Measurements from ENCODE around the gene UBQLNL.

UBQLNL gene, protein sequence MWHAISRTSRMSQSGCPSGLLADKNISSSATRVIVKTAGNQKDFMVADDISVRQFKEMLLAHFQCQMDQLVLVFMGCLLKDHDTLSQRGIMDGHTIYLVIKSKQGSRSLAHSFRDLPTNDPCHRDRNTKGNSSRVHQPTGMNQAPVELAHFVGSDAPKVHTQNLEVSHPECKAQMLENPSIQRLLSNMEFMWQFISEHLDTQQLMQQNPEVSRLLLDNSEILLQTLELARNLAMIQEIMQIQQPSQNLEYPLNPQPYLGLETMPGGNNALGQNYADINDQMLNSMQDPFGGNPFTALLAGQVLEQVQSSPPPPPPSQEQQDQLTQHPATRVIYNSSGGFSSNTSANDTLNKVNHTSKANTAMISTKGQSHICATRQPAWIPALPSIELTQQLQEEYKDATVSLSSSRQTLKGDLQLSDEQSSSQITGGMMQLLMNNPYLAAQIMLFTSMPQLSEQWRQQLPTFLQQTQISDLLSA

DNA sequence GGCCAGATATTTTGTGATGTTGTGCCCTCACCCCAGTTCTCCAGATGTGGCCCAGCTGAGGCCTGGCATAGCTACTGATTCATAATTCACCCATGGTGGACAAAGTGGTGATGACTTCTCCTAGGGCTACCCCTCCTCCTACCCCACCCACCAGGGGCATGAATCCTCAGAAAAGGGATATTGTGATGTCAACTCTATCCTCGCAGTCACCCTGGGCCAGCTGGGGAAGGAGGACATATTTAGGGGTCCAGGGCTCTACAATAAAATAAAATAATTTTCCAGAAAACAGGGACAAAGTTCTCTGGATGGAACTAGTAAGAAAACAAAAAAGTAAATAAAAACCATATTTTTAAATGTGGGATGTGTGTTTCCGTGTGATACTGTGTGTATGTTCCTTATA is at the start of gene UBQLNL:
UBQLNL (minus strand) TSS at position 101 of the 400 bp plus-strand sequence. CDS start 258 bp downstream, outside the sequence.
- no peak for DNase-seq

GRCh38 chr11:5564259-5565019 is 47.9 kb upstream of the UBQLNL start:
- DNase-seq: no peak

- no peak for DNase-seq
Measured at GRCh38 chr11:5557751-5558150, 41.3 kb upstream of the UBQLNL start.

DNA sequence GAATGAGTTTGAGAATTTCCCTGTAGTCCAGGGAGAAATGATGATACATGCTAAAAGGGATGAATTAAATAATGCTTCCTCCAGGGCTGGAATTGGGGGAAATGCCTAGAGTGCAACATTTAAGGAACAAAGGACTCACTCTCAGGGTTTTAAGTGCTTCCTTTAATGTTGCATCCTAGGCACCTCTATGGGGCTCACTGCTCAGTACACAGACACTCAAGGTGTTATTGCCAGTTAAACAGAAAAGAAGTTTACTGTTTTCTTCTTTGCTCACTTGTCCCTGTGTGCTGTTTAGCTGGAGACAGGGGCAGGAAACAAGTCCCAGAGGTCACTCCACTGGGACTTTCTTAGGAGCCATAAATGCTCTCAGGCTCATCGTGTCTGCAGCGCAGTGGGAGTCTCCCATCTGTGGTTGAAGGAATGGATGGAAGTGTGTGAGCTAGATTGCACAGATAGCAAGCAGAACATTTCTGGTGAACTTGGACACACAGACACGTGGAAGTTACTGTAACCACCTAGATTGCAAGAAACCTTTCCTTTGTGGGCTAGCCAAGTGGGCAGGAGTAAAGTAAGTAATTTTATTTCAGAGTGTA is 40.2 kb upstream of the UBQLNL start:
- no peak for DNase-seq

DNA sequence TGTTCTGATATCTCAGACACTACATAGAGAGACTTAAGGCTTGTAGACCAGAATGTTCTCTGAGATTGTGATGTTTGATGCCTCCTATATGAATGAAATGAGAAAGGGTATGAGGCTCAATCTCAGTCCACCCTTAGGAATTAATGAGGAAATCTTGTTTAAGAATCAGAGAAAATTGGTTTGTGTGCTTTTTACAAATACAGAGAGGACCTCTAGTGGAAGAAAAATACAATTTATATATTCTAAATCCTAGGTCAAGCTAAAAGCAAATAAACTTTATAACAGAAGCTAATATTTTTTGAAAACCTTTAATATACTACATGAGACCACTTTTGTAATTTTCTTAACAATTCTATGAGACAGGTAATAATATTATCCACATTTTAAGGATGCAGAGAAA is 36.8 kb upstream of the UBQLNL start:
- no peak for DNase-seq

DNA sequence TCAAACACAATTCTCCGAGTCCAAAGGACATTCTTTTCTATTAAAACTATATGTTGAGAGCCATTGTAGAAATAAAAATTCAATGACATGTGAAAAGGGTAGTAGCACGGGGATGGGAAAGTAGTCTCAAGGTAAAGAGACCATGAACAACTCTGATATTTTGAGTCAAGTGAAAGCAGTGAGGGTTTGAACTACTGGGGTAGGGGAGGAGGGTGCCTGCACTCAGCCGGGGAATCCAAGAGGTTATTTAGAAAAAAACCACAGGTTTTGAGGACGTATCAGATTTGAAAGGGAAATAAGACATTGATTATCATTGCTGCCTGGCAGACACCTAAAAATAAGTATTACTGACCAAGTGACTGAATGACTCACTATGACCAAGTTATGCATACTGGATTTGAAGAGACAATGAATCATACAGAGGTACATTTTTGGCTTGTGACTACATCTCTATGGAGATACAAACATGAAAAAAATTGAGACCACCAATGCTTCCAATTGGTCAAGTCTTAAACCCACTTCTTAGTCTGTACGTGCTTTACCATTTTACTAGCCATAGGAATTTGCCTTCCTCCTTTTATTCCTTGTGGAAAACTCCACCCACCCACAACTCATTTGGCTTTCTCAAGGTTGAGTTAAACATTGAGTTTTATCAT is 34.1 kb upstream of the UBQLNL start:
- no peak for DNase-seq

DNA sequence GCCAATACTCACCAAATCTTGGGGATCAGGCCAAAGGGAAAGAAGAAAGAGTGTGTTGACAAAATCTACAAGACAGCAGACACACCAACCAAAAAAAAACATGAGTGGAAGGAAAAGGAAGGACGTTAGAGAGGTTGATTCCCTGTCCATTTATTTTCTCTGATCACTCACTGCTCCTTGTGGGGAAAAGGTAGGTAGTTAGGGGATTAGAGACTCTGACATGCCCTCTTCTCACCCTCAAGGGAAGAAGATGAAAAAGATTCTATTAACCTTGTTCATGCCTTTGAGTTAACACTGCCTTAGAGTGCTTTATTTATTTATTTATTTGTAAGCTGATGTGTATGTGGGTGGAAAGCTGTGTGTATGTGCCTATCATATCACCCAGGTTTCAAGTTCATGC is 31.9 kb upstream of the UBQLNL start, which contains the start of gene OR52H1:
OR52H1 (minus strand) TSS at position 101 of the 400 bp plus-strand sequence. CDS start 3,035 bp downstream, outside the sequence.
- no peak for DNase-seq

- DNase-seq: no peak
Measured at GRCh38 chr11:5547982-5548381, 31.5 kb upstream of the UBQLNL start.

DNA sequence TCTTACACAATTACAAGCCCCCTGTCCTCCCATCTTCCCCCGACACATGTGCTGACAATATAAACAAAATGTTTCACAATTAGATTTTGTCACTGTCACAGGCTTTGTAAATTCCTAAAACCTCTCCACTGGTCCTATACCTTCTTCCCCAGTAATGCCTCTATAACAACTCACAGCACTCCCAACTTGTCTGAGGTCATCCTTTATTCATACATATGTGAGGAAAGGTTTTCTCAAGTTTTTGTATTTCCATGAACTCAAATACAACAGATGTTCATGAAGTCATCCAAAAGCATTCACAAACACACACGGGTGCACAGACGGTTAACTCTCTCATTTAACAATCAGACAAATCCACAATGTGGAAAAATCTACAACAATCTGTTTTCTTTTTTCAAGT is 30.0 kb upstream of the UBQLNL start:
- DNase-seq: no peak

GRCh38 chr11:5541427-5541826 is 24.9 kb upstream of the UBQLNL start:
- no peak for DNase-seq

- DNase-seq: no peak
Measured at GRCh38 chr11:5536482-5536881, 20.0 kb upstream of the UBQLNL start.

GRCh38 chr11:5534046-5534445 is 17.5 kb upstream of the UBQLNL start:
- DNase-seq: no peak

- no peak for DNase-seq
Measured at GRCh38 chr11:5531053-5531831, 14.7 kb upstream of the UBQLNL start.

DNA sequence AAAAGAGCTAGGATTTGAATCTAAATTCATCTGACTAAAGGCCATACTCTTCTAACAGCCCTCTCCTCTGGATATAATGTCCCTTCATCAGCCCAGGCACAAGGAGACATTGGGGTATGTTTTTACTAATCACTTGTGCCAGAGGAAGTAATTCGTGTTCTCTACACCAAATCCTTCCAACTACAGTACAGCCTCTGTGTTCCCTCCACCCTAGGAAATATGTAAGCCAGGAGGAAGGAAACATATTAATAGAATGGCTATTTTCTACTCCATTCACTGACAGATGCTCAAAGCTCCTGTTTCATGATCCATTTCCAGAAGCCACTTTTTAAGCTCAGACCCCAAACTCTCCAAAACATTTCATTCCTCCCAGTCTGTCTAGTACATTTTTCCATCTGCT is 12.0 kb upstream of the UBQLNL start:
- no peak for DNase-seq

- no peak for DNase-seq
Measured at GRCh38 chr11:5527716-5528115, 11.2 kb upstream of the UBQLNL start.

- no peak for DNase-seq
Measured at GRCh38 chr11:5524756-5525155, 8.3 kb upstream of the UBQLNL start.

DNA sequence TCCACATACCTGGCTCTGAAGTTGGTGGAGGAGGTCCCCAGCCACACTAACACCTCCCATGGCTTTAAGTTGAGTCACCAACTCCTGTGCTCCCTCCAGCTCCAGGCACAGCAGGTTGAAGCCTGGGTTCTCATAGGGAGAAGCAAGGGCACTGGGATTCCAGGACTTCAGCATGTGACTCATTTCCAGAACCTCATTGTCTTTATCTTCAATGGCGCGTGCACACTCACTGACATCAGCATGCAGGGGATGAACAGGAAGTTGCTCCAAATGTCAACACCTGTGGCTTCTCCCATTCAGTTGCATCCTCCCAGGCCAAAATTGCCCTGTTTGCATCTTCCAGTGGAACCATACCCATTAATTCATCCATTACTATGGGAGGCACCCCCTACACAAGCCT is 5.8 kb upstream of the UBQLNL start:
- DNase-seq: no peak

GRCh38 chr11:5521540-5521939 is 5.0 kb upstream of the UBQLNL start:
- no peak for DNase-seq

DNA sequence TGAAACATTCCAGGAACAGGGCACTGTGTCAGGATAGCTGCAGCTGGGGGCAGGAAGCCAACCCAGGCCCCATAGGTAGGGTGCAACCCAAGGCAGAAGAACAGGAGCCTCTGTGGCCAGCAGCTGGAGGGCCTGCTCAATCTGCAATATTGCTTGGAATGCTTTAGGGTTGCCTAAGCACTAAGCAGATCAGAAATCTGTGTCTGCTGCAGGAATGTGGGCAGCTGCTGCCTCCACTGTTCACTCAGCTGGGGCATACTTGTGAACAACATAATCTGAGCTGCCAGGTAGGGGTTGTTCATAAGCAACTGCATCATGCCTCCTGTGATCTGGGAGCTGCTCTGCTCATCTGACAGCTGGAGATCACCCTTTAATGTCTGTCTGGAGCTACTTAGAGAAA is 1.7 kb downstream of the UBQLNL start:
- DNase-seq: no peak

GRCh38 chr11:5509803-5510202 is 6.7 kb downstream of the UBQLNL start, which contains the start of gene UBQLN3:
Gene UBQLN3, minus strand, starts transcription at chr11:5509957. Its CDS starts 399 bp downstream, at chr11:5509558.
- no peak for DNase-seq

- no peak for DNase-seq
Measured at GRCh38 chr11:5508605-5509004, 7.9 kb downstream of the UBQLNL start.

DNA sequence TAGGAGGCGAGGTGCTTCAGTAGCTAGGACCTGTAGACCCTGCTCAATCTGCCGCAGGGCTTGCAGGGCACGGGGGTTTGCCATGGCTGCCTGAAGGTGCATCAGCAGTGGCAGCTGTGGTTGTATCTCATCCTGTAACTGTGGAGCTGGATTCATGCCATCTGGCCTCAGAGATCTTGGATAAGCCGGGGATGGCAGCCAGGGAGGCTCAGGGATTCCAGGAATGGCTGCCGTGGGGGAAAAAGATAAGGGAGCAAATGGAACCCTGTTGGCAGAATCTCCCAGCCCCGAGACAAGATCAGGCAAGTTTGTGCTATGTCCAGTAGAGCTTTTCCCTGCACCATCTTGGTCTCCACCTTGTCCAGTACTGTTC is 8.6 kb downstream of the UBQLNL start:
- DNase-seq: no peak

All from NCI-H446 (cell line).